SU-DHL-6 (cell line): ENCODE data around the gene TGFB2.

ENCODE experiments used
- H2AFZ ChIP-seq: fragments of 200-600 bp; sonication (generic); 2 replicates; pipeline ENCODE4 v1.6.1; 2014; ENCODE audit warnings: low read depth, mild to moderate bottlenecking, moderate library complexity, mixed read lengths, antibody characterized with exemption, low read length; ENCODE audit not compliant: severe bottlenecking
- H3F3A ChIP-seq: fragments of 200-600 bp; shearing (Covaris generic); 2 replicates; pipeline ENCODE4 v1.6.0; 2016; ENCODE audit warnings: antibody characterized with exemption, mild to moderate bottlenecking; ENCODE audit not compliant: insufficient read depth
- H3K27ac ChIP-seq: fragments of 200-600 bp; sonication (generic); 2 replicates; pipeline ENCODE4 v1.5.1; 2016; ENCODE audit warnings: low read depth, mild to moderate bottlenecking, low read length, moderate library complexity, mixed read lengths
- H3K27me3 ChIP-seq: fragments of 200-600 bp; sonication (generic), shearing (Covaris generic); 2 replicates; pipeline ENCODE4 v1.6.0; 2014; ENCODE audit warnings: mild to moderate bottlenecking, low read length
- H3K36me3 ChIP-seq: fragments of 200-600 bp; sonication (generic); 2 replicates; pipeline ENCODE4 v1.6.1; 2014; ENCODE audit warnings: mild to moderate bottlenecking, low read length, mixed read lengths
- H3K4me2 ChIP-seq: fragments of 300-600, 200-600 bp; shearing (Covaris generic), sonication (generic); 2 replicates; pipeline ENCODE4 v1.6.0; 2014; ENCODE audit warnings: low read length, low read depth, mild to moderate bottlenecking; ENCODE audit not compliant: poor library complexity, severe bottlenecking
- H3K4me3 ChIP-seq: fragments of 200-600 bp; sonication (generic); 2 replicates; pipeline ENCODE4 v1.5.1; 2014; ENCODE audit warnings: antibody characterized with exemption, low read length, mild to moderate bottlenecking, mixed read lengths; ENCODE audit not compliant: insufficient read depth, poor library complexity, severe bottlenecking
- H3K79me2 ChIP-seq: fragments of 200-600 bp; sonication (generic); 2 replicates; pipeline ENCODE4 v1.6.1; 2014; ENCODE audit warnings: mild to moderate bottlenecking, low read length, moderate library complexity; ENCODE audit not compliant: insufficient read depth
- H3K9ac ChIP-seq: fragments of 200-600 bp; sonication (generic); 2 replicates; pipeline ENCODE4 v1.7.0; 2014; ENCODE audit warnings: mild to moderate bottlenecking, low read length
- H3K9me2 ChIP-seq: fragments of 200-600 bp; sonication (generic); replicated peaks from 2 replicates; pipeline ENCODE4 v1.6.1; 2014; ENCODE audit warnings: low read length; ENCODE audit not compliant: insufficient read depth
- H3K9me3 ChIP-seq: fragments of 200-600 bp; sonication (generic); 2 replicates; pipeline ENCODE4 v1.6.1; 2014; ENCODE audit warnings: low read length, mixed read lengths; ENCODE audit not compliant: insufficient read depth
- H4K20me1 ChIP-seq: fragments of 200-600 bp; sonication (generic); 2 replicates; pipeline ENCODE4 v1.6.1; 2014; ENCODE audit warnings: low read depth, mild to moderate bottlenecking, antibody characterized with exemption, low read length, moderate library complexity, mixed read lengths
- CTCF ChIP-seq: fragments of 200-600 bp; sonication (generic); IDR thresholded peaks from one replicate; pipeline ENCODE4 v1.5.1; 2017; ENCODE audit warnings: antibody characterized with exemption, mild to moderate bottlenecking, low read length, moderate library complexity; ENCODE audit not compliant: insufficient read depth, poor library complexity, severe bottlenecking
- EZH2phosphoT487 ChIP-seq: fragments of 200-600 bp; sonication (generic), shearing (Covaris generic); conservative IDR thresholded peaks from 2 replicates; pipeline ENCODE4 v1.6.1; 2018; ENCODE audit warnings: mild to moderate bottlenecking, antibody characterized with exemption, low read length, moderate library complexity, mixed read lengths

TGFB2 gene

GRCh38 chr1:218424502-218424901 lies 79.4 kb downstream of the TGFB2 start:
- TF ChIP-seq EZH2phosphoT487, result no peak
- TF ChIP-seq CTCF, result no peak
- Histone ChIP-seq H3K9ac (no peak overlapping the region), H3K9me2 (no peaks in the 10 kb centered on the region), H3K27me3 (no peaks in the 10 kb centered on the region), H3K4me2 (no peak overlapping the region), H3K79me2 (no peaks in the 10 kb centered on the region), H3K4me3 (no peak overlapping the region), H3K27ac (no peak overlapping the region), H3F3A (no peaks in the 10 kb centered on the region), H3K36me3 (no peaks in the 10 kb centered on the region), H4K20me1 (no peaks in the 10 kb centered on the region), H2AFZ (no peak overlapping the region), H3K9me3 (no peaks in the 10 kb centered on the region)

DNA sequence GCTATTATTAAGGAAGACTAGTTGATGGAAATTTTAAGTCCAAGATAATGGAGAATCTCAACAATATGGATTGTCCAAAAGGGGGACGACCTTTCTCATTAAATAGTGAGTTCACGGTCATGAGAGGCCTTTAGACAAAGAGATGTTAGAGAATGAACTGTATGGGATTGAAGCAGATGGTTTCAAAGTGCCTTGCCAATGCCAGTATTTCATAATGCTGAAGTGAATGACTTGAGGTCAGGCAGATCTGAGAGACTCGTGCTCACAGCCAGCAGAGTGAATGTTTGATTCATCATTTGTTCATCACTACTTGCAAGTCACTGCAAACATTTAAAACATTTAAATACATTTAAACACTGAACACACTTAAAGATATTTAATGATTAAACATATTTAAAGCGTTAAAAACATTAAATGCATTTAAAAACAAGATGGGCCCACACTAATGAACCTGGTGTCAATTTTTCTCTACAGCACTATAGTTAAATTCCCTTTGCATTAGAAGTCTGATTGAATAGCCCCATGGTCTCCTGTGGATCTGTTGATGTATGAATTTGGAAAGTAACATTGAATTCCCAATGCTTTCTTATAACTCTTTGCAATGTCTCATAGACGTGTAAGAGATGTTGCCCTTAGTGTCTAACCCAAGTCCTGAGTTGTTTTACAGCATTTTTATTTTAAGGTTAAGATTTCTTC lies 80.7 kb downstream of the TGFB2 start:
- H3K27ac ChIP-seq, result no peak overlapping the region
- H3K4me3 ChIP-seq, result no peak overlapping the region
- no peak overlapping the region for H2AFZ ChIP-seq
- H3K36me3 ChIP-seq, result no peaks in the 10 kb centered on the region
- H3K27me3 ChIP-seq, result no peaks in the 10 kb centered on the region
- H3K9me3 ChIP-seq, result no peaks in the 10 kb centered on the region
- H3F3A ChIP-seq, result no peaks in the 10 kb centered on the region
- no peaks in the 10 kb centered on the region for H3K79me2 ChIP-seq
- H3K9me2 ChIP-seq, result no peaks in the 10 kb centered on the region
- H3K4me2 ChIP-seq, result no peak overlapping the region
- TF ChIP-seq CTCF, result no peak
- no peak for TF ChIP-seq EZH2phosphoT487
- no peak overlapping the region for H3K9ac ChIP-seq
- H4K20me1 ChIP-seq, result no peaks in the 10 kb centered on the region

DNA sequence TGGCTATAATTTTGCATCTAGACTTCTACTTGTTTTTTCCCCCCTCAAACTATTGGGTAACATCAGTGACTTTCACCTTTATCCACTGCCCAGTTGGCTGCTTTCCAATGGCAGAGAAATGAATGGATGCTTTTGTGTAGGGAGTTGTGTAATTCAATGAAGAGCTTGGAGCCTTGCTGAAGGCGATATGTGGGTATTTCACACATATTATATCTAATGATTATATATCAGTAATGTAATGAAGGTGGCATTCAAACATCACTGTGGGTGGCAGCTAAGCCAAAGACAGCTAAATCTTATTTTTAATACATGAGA lies 81.2 kb downstream of the TGFB2 start:
- H3F3A ChIP-seq, result no peaks in the 10 kb centered on the region
- no peaks in the 10 kb centered on the region for H4K20me1 ChIP-seq
- H3K79me2 ChIP-seq, result no peaks in the 10 kb centered on the region
- TF ChIP-seq EZH2phosphoT487, result no peak
- TF ChIP-seq CTCF, result no peak
- H3K27me3 ChIP-seq, result no peaks in the 10 kb centered on the region
- H3K9ac ChIP-seq, result no peak overlapping the region
- no peak overlapping the region for H3K4me3 ChIP-seq
- H3K36me3 ChIP-seq, result no peaks in the 10 kb centered on the region
- no peak overlapping the region for H3K27ac ChIP-seq
- H2AFZ ChIP-seq, result no peak overlapping the region
- no peaks in the 10 kb centered on the region for H3K9me3 ChIP-seq
- H3K4me2 ChIP-seq, result no peak overlapping the region
- H3K9me2 ChIP-seq, result no peaks in the 10 kb centered on the region
